ENCODE results near the gene NBDY.
"Not testable (repeated sequence)": the region's sequence is repeated elsewhere in the genome, so short reads cannot be mapped to it uniquely, and the experiment has no call there.

NBDY gene

GRCh38 chrX:56798339-56798711 lies 69.3 kb downstream of the NBDY start:
- Mint-ChIP-seq H3K9me3 (no peaks in the 10 kb centered on the region), H3K27ac (no peak overlapping the region), H3K36me3 (ENCODE audit: low read depth) (peaks cover 9% of the 10 kb centered on the region), H3K27me3 (peaks cover 3% of the 10 kb centered on the region), H3K4me1 (ENCODE audit: low read depth) (peaks cover 53% of the 10 kb centered on the region), H3K4me3 (no peak overlapping the region)
- DNase-seq = no peak

GRCh38 chrX:56798866-56799758 lies 70.1 kb downstream of the NBDY start:
- peak; percentile 34 for DNase-seq
- peaks cover 11% of the 10 kb centered on the region for H3K36me3 Mint-ChIP-seq (ENCODE audit: low read depth)
- H3K4me3 Mint-ChIP-seq = no peak overlapping the region
- peaks cover 56% of the 10 kb centered on the region for H3K4me1 Mint-ChIP-seq (ENCODE audit: low read depth)
- H3K9me3 Mint-ChIP-seq = no peaks in the 10 kb centered on the region
- peaks cover 3% of the 10 kb centered on the region for H3K27me3 Mint-ChIP-seq
- H3K27ac Mint-ChIP-seq = peak overlapping the region; percentile 20

- Mint-ChIP-seq H3K27ac (peak overlapping the region; percentile 78), H3K9me3 (no peaks in the 10 kb centered on the region), H3K4me1 (ENCODE audit: low read depth) (peaks cover 56% of the 10 kb centered on the region), H3K36me3 (ENCODE audit: low read depth) (peaks cover 11% of the 10 kb centered on the region), H3K27me3 (peaks cover 3% of the 10 kb centered on the region), H3K4me3 (no peak overlapping the region)
- DNase-seq = peak; percentile 24
Measured at GRCh38 chrX:56800307-56800706, 71.3 kb downstream of the NBDY start.

GRCh38 chrX:56800801-56801200 lies 71.8 kb downstream of the NBDY start:
- Mint-ChIP-seq H3K36me3 (ENCODE audit: low read depth) (peaks cover 11% of the 10 kb centered on the region), H3K27ac (peak overlapping the region; percentile 78), H3K27me3 (peaks cover 3% of the 10 kb centered on the region), H3K9me3 (no peaks in the 10 kb centered on the region), H3K4me1 (ENCODE audit: low read depth) (peaks cover 56% of the 10 kb centered on the region), H3K4me3 (peak overlapping the region; percentile 21)
- peak; percentile 58 for DNase-seq

GRCh38 chrX:56802428-56802827 lies 73.4 kb downstream of the NBDY start:
- H3K4me1 Mint-ChIP-seq (ENCODE audit: low read depth) = peaks cover 56% of the 10 kb centered on the region
- H3K4me3 Mint-ChIP-seq = peak overlapping the region; percentile 84
- no peak overlapping the region for H3K27ac Mint-ChIP-seq
- peaks cover 4% of the 10 kb centered on the region for H3K27me3 Mint-ChIP-seq
- peaks cover 11% of the 10 kb centered on the region for H3K36me3 Mint-ChIP-seq (ENCODE audit: low read depth)
- peak; percentile 28 for DNase-seq
- H3K9me3 Mint-ChIP-seq = no peaks in the 10 kb centered on the region

- Mint-ChIP-seq H3K9me3 (no peaks in the 10 kb centered on the region), H3K27me3 (peaks cover 4% of the 10 kb centered on the region), H3K4me3 (peak overlapping the region; percentile 84), H3K36me3 (ENCODE audit: low read depth) (peaks cover 11% of the 10 kb centered on the region), H3K4me1 (ENCODE audit: low read depth) (peaks cover 48% of the 10 kb centered on the region), H3K27ac (peak overlapping the region; percentile 81)
- DNase-seq = peak; percentile 87
Measured at GRCh38 chrX:56802921-56803849, 74.1 kb downstream of the NBDY start.

GRCh38 chrX:56803850-56804681 lies 75.0 kb downstream of the NBDY start:
- H3K4me1 Mint-ChIP-seq (ENCODE audit: low read depth) = peaks cover 46% of the 10 kb centered on the region
- H3K27ac Mint-ChIP-seq = peak overlapping the region; percentile 81
- H3K27me3 Mint-ChIP-seq = peaks cover 4% of the 10 kb centered on the region
- H3K9me3 Mint-ChIP-seq = no peaks in the 10 kb centered on the region
- H3K4me3 Mint-ChIP-seq = no peak overlapping the region
- peaks cover 10% of the 10 kb centered on the region for H3K36me3 Mint-ChIP-seq (ENCODE audit: low read depth)
- DNase-seq = peak; percentile 27

GRCh38 chrX:56804867-56805266 lies 75.8 kb downstream of the NBDY start:
- H3K4me3 Mint-ChIP-seq = no peak overlapping the region
- no peak for DNase-seq
- peaks cover 40% of the 10 kb centered on the region for H3K4me1 Mint-ChIP-seq (ENCODE audit: low read depth)
- no peaks in the 10 kb centered on the region for H3K9me3 Mint-ChIP-seq
- H3K36me3 Mint-ChIP-seq (ENCODE audit: low read depth) = peaks cover 6% of the 10 kb centered on the region
- no peak overlapping the region for H3K27ac Mint-ChIP-seq
- peaks cover 4% of the 10 kb centered on the region for H3K27me3 Mint-ChIP-seq

- Mint-ChIP-seq H3K27ac (no peak overlapping the region), H3K4me1 (ENCODE audit: low read depth) (peaks cover 36% of the 10 kb centered on the region), H3K9me3 (no peaks in the 10 kb centered on the region), H3K4me3 (no peak overlapping the region), H3K27me3 (peaks cover 4% of the 10 kb centered on the region), H3K36me3 (ENCODE audit: low read depth) (peaks cover 6% of the 10 kb centered on the region)
- no peak for DNase-seq
Measured at GRCh38 chrX:56805399-56805798, 76.4 kb downstream of the NBDY start.

- not testable (repeated sequence) for H3K9me3 Mint-ChIP-seq
- H3K4me1 Mint-ChIP-seq (ENCODE audit: low read depth) = peaks cover 28% of the 10 kb centered on the region
Measured at GRCh38 chrX:56806176-56806575, 77.1 kb downstream of the NBDY start.

GRCh38 chrX:56811599-56811998 lies 82.6 kb downstream of the NBDY start:
- peaks cover 29% of the 10 kb centered on the region for H3K4me1 Mint-ChIP-seq (ENCODE audit: low read depth)
- H3K36me3 Mint-ChIP-seq (ENCODE audit: low read depth) = peaks cover 7% of the 10 kb centered on the region
- H3K27me3 Mint-ChIP-seq = peaks cover 14% of the 10 kb centered on the region
- DNase-seq = peak; percentile 22
- no peaks in the 10 kb centered on the region for H3K9me3 Mint-ChIP-seq
- H3K4me3 Mint-ChIP-seq = no peak overlapping the region
- H3K27ac Mint-ChIP-seq = no peak overlapping the region

More at GRCh38 chrX:56806176-56806575, 77.1 kb downstream of the NBDY start:
- H3K27me3 Mint-ChIP-seq; H3K36me3 Mint-ChIP-seq (ENCODE audit: low read depth); H3K27ac Mint-ChIP-seq; DNase-seq; H3K4me3 Mint-ChIP-seq: not testable (repeated sequence)

- H3K27me3 Mint-ChIP-seq = peaks cover 15% of the 10 kb centered on the region
- peak overlapping the region; percentile 96 for H3K27ac Mint-ChIP-seq
- H3K4me1 Mint-ChIP-seq (ENCODE audit: low read depth) = peaks cover 29% of the 10 kb centered on the region
- H3K9me3 Mint-ChIP-seq = no peaks in the 10 kb centered on the region
- peaks cover 11% of the 10 kb centered on the region for H3K36me3 Mint-ChIP-seq (ENCODE audit: low read depth)
- DNase-seq = peak; percentile 46
- peak overlapping the region; percentile 71 for H3K4me3 Mint-ChIP-seq
Measured at GRCh38 chrX:56812515-56813105, 83.6 kb downstream of the NBDY start.

- Mint-ChIP-seq H3K4me3 (peak overlapping the region; percentile 71), H3K36me3 (ENCODE audit: low read depth) (peaks cover 11% of the 10 kb centered on the region), H3K27ac (peak overlapping the region; percentile 96), H3K4me1 (ENCODE audit: low read depth) (peaks cover 29% of the 10 kb centered on the region), H3K9me3 (no peaks in the 10 kb centered on the region), H3K27me3 (peaks cover 13% of the 10 kb centered on the region)
- DNase-seq = peak; percentile 58
Measured at GRCh38 chrX:56813318-56813837, 84.3 kb downstream of the NBDY start.
